HG02884 (cell line): ENCODE measurements around the gene MDK.

ENCODE experiments used
- ATAC-seq: cut with Tn5 transposase; IDR thresholded peaks from one replicate; pipeline ENCODE4 v1.9.1; 2021; ENCODE audit warnings: mild to moderate bottlenecking, moderate library complexity; ENCODE audit not compliant: unreplicated experiment

Gene MDK

DNA sequence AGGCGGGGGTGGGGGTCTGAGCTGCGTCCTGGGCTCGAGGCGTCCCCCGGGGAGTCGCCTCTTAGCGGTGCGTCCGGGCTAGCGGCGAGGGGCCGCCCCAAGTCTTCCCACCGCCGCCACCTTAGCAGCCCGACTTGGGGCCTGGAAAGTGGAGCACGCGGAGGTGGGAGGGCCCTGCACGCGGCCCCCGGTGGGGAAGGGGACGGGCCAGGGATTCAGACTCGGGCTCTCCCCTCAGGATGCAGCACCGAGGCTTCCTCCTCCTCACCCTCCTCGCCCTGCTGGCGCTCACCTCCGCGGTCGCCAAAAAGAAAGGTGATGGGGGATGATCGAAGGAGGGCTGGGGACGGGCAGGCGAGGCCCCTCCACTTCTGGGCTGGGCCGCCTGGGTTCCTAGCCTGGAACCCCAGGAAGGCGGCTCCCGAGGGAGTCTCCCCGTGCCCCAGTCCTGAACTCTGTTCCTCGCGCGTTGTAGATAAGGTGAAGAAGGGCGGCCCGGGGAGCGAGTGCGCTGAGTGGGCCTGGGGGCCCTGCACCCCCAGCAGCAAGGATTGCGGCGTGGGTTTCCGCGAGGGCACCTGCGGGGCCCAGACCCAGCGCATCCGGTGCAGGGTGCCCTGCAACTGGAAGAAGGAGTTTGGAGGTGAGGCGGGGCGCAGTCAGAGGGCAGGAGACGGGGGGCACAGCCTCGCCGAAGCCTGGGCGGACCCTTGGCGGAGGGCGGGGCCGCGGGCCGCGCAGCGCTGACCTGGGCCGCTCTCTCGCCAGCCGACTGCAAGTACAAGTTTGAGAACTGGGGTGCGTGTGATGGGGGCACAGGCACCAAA, 563 bp downstream of the MDK start:
- no peak for ATAC-seq

- ATAC-seq, result no peak
Observed at GRCh38 chr11:46382646-46383403, 1.4 kb downstream of the MDK start.

- no peak for ATAC-seq
Observed at GRCh38 chr11:46383404-46383758, 1.9 kb downstream of the MDK start.

GRCh38 chr11:46383974-46384701, 2.7 kb downstream of the MDK start:
- no peak for ATAC-seq

- no peak for ATAC-seq
Observed at GRCh38 chr11:46385169-46386004, 3.9 kb downstream of the MDK start.

GRCh38 chr11:46386005-46386578, 4.6 kb downstream of the MDK start:
- no peak for ATAC-seq

DNA sequence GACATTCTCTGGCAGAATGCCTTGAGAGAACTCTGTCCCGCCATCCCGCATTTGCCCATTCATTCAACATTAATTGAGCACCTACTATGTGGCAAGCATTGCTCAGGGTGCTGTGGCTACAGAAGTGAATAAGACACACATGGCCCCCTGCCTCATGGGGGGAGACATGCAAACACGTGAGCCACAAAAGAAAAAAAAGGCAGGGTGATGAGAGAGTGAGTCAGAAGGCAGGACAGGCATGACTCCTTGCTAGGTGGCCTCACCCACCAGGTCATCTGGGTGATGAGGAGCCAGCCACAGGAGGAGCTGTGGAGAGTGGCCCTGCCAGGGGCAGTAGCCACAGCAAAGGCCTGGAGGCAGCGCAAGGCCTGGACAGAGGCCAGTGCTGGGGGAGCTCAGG, 5.2 kb downstream of the MDK start:
- no peak for ATAC-seq

- ATAC-seq, result no peak
Observed at GRCh38 chr11:46387456-46387855, 6.0 kb downstream of the MDK start.

GRCh38 chr11:46387919-46388618, 6.6 kb downstream of the MDK start:
- no peak for ATAC-seq

DNA sequence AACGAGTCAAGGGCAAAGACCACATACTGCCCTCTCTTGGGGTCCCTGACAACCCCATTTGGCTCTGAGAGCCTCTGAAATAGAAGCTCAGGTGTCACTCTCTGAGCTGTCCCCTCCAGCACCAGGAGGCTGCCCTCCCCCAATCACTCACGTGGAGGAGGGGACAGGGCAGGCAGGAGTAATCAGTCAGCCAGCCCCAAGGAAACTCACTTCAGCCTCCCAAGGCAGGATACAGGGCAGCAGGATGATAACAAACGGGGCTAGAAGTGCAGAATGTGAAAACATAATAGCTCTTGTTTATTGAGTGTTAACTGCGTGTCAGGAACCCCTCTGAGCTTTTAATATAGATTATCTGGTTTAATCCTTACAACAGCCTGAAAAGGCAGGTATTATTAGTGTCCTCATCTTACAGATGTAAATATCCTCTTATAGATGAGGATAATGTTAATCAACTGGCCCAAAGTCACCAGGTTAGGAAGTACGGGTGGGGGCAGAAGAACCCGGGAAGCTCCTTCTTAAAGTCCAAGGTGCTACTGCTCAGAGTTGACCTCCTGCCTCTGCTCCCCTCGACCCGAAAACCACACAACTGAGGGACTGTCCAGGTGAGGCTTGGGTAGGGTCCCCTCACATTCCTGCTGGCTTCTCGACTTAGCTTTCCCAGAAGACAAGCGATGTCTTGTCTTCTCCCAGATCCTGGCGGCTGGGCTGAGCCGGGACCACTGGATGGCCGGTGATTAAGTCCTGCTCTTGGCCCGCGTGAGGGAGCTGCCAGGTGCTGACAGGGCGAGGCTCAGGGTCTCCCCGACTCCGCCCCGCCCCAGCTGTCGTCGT, 7.4 kb downstream of the MDK start:
- ATAC-seq, result no peak

DNA sequence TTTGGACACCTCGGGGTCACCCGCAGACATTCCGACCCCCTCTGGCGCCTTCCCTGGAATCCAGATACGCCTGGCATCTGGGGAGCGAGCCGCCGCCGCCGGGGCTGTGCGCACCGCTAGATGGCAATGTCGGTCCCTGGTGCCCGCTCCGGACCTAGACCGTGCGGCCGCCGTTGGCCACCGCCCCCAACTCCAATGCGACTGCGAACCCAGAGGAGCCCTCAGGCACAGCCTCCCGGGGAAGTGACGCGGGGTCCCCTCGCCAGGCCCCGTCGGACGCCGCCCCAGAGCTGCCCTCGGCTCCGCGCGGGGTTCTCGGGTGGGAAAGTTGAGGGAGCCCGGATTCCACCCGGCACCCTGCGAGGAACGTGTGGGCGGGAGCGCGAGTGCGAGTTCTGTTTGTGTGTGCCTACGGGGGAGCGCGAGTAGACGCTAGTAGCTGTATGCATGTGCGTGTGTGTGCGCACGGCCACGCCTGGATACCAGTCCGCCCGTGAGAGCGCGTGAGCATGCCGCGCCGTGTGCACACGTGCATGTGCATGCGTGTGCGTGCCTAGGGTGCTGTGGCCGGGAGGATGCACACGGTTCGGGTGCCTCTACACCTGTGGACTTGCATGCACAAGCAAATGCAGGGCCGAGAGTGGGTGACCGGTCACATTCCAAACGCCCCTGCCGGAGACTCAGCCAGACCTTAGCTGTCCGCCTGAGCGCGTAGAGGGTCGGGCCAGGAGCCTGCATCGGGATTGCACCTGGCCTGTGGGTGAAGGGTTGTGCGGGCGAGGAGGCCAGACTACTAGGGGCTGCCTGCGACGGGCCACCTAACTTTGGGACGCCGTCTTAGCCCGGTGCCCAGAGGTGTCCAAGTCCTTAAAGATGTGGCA, 8.2 kb downstream of the MDK start:
- ATAC-seq, result peak; percentile 44

- ATAC-seq, result no peak
Observed at GRCh38 chr11:46390331-46391171, 9.1 kb downstream of the MDK start.

- no peak for ATAC-seq
Observed at GRCh38 chr11:46391186-46391577, 9.7 kb downstream of the MDK start.

DNA sequence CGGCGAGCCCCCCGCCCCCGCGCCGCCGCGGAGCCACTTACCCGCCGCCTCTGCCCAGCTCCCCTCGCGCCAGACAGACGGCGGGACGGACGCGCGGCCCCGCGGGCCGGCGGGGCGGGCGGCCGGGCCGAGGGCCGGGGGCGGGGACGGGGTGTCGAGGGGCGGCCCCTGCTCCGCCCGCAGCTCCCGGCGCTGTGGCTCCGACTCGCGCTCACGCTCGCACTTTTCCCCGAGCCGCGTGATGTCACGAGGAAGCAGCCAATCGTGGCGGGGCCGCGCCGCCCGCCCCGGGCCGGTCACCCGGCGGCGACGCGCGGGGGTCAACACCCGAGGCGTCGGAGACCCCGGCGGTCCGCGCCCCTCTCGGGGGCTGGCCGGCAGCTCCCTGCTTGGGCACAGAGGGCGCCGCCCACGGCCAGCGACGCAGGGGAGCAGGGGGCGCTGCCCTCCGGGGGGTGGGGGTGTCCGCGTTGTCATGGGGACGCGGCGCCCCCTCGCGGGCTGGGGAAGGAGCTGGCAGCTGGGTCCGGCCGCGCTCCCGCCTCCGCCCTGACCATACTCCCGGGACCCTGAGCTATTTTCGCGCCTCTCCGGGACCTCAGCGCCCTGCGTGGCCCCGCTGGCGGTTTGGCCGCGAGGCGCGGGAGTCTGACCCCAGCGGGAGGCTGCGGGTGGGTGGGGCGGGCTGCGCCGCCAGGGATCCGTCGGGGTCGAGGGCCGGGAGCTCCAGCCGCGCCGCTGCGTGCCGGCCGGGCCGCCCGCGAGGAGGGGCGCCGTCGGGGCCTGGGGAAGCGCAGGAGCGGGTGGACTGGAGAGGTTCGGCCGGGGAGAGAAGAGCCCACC, 10.3 kb downstream of the MDK start, which contains the start of gene CHRM4:
Gene CHRM4, minus strand, starts transcription at position 199 of the 843 bp plus-strand sequence. CDS start 5,219 bp downstream, outside the sequence.
- ATAC-seq, result no peak

DNA sequence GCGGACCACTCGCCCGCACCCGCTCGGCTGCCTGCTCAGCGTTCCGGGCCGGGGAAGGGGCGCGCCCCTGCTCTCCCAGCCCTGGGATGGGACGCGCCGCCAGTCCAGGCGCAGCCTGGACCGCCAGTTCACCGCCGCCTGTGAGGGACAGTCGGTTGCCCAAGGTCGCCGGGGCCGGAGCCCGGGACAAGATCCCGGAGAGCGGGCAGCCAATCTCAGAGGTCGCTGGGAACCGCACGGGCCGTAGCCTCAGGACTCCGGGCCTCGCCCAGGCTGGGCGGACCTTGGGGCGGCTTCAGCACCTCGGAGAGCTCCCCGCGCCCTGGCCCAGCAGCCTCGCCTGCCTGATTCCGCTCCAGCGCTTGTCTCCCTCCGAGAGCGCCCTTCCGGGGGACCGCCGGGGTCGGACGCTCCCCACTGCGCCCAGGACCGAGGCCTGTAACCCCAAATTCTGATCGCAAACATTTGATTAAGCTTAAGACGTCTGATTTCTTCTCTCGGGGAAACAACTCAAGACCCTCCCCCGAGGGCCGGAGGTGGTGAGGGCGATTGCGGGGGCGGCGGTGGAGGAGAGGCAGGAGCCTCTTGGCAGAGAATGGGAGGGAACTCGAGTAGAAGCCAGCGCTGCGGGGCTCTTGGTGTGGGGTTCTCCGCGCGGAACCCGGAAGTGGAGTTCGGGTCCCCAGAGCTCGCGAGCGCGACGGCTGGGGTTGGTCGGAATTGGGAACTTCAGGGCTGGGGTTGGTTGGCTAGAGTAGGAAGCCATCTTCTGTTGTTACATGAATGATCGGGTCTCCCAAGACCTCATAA, 11.2 kb downstream of the MDK start:
- ATAC-seq, result peak; percentile 51
